NB4 (cell line): ENCODE measurements around the gene SLCO2A1.

Experiments used
- MYC ChIP-seq: IDR thresholded peaks from 2 replicates; pipeline ENCODE4 v1.6.1; 2011; ENCODE audit warnings: low read depth, low read length
- POLR2A ChIP-seq: IDR thresholded peaks from 2 replicates; pipeline ENCODE4 v1.6.1; 2011; ENCODE audit warnings: mild to moderate bottlenecking; ENCODE audit not compliant: insufficient read length; ENCODE audit errors: extremely low read depth
- TF ChIP-seq, protein P1 (sequence below): IDR thresholded peaks from one replicate; pipeline ENCODE4 v1.5.1; 2012; ENCODE audit warnings: low read depth, low read length

GRCh38 chr3:133914839-133915600 lies 114.7 kb downstream of the SLCO2A1 start:
- TF ChIP-seq, protein P1, sequence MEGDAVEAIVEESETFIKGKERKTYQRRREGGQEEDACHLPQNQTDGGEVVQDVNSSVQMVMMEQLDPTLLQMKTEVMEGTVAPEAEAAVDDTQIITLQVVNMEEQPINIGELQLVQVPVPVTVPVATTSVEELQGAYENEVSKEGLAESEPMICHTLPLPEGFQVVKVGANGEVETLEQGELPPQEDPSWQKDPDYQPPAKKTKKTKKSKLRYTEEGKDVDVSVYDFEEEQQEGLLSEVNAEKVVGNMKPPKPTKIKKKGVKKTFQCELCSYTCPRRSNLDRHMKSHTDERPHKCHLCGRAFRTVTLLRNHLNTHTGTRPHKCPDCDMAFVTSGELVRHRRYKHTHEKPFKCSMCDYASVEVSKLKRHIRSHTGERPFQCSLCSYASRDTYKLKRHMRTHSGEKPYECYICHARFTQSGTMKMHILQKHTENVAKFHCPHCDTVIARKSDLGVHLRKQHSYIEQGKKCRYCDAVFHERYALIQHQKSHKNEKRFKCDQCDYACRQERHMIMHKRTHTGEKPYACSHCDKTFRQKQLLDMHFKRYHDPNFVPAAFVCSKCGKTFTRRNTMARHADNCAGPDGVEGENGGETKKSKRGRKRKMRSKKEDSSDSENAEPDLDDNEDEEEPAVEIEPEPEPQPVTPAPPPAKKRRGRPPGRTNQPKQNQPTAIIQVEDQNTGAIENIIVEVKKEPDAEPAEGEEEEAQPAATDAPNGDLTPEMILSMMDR, result no peak
- TF ChIP-seq POLR2A (no peak), MYC (no peak)
